HS-5 (cell line): ENCODE results near the gene THBS1.

Experiments
- DNase-seq: peaks from one replicate; pipeline ENCODE4 v3.0.0-alpha.2; 2012; ENCODE audit warnings: low read depth

THBS1 gene

GRCh38 chr15:39589193-39589814 lies 8.4 kb downstream of the THBS1 start:
- DNase-seq = no peak

DNA sequence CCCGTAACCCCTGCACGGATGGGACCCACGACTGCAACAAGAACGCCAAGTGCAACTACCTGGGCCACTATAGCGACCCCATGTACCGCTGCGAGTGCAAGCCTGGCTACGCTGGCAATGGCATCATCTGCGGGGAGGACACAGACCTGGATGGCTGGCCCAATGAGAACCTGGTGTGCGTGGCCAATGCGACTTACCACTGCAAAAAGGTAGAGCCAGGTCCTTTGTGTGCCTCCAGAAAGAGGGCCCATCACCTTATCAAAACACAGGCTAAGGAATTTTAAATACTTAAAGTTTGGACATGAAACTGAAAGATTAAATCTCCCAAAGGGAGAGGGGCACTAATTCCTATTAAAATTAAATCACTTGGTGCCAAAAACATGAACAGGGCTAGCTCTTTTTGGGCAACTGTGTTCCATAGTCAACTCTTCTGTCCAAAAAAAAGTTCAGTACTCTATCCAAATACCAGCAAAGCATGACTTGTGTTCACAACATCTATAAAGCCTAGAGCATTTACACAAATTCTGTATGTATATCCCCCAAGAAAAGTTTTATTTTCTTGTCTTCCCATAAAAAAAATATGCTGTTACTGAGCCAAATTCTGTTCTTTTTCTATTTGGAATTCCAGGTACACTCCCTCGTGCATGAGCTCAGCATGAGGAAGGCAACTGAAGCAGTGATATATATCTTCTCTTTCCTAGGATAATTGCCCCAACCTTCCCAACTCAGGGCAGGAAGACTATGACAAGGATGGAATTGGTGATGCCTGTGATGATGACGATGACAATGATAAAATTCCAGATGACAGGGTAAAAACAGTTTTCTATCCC lies 9.2 kb downstream of the THBS1 start:
- DNase-seq = no peak

GRCh38 chr15:39591141-39591895 lies 10.4 kb downstream of the THBS1 start:
- DNase-seq = no peak

DNA sequence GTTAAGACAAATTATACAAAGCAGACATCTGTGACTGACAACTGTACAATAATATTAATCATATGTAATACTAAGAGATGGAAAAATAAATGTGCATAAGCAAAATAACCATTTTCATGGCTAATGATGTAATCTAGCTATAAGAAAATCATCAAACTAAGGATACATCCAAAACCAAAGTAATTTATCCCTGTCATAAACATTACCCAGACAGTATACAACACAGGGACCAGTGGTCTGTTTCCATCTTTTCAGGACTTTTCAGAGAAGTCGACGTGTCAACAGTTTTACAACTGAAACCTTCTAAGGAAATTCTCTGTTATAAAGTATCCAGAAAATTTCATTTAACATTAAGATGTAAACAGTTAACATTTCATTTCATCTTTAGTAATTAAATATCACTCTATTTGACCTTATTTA lies 11.0 kb downstream of the THBS1 start:
- no peak for DNase-seq

- DNase-seq = no peak
Measured at GRCh38 chr15:39592500-39592899, 11.6 kb downstream of the THBS1 start.

GRCh38 chr15:39593071-39593655 lies 12.3 kb downstream of the THBS1 start:
- no peak for DNase-seq

- DNase-seq = no peak
Measured at GRCh38 chr15:39593656-39594445, 13.0 kb downstream of the THBS1 start.

DNA sequence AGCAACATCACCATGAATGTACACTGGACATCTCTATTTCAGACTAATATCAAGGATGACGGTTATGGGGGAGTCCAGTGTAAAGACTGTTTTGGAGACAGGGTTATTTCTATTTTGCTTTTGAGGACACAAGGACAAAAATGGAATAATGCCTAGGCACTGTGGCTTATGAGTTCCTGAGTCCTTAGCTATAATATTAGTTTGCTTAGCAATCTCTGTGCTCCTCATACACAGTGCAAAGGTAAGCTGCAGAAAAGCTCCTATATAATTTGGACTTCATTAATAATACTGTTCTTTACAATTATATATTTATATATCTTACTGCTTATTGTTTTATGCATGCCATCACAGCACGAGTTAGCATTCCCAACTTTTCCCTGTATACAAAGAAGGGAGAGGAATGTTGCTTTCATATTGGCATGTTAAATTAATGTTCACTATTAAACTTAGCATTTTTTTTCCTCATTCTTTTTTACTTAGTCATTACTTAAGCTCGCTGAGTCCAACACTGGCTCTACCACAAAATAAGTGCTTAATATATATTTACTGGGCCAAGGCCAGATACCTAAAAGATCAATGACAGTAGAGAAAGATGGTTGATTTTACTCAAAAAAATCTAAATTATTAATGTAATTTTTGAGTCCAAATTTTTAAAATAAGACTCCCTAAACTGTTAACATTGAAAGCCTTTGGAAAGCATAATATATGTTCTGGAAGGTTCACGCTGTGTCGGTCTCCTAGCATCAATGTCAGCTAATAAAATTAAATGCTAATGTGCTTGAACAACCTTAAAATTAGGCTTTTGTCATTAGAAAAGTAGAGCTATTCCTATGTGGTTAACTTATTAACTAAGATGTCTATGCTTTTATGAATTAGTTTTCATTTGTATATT lies 13.8 kb downstream of the THBS1 start:
- no peak for DNase-seq

- no peak for DNase-seq
Measured at GRCh38 chr15:39595338-39596221, 14.7 kb downstream of the THBS1 start.

DNA sequence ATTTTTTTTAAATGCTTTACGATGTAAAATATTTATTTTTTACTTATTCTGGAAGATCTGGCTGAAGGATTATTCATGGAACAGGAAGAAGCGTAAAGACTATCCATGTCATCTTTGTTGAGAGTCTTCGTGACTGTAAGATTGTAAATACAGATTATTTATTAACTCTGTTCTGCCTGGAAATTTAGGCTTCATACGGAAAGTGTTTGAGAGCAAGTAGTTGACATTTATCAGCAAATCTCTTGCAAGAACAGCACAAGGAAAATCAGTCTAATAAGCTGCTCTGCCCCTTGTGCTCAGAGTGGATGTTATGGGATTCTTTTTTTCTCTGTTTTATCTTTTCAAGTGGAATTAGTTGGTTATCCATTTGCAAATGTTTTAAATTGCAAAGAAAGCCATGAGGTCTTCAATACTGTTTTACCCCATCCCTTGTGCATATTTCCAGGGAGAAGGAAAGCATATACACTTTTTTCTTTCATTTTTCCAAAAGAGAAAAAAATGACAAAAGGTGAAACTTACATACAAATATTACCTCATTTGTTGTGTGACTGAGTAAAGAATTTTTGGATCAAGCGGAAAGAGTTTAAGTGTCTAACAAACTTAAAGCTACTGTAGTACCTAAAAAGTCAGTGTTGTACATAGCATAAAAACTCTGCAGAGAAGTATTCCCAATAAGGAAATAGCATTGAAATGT lies 15.6 kb downstream of the THBS1 start:
- DNase-seq = no peak

GRCh38 chr15:39597336-39597735 lies 16.5 kb downstream of the THBS1 start:
- DNase-seq = no peak

DNA sequence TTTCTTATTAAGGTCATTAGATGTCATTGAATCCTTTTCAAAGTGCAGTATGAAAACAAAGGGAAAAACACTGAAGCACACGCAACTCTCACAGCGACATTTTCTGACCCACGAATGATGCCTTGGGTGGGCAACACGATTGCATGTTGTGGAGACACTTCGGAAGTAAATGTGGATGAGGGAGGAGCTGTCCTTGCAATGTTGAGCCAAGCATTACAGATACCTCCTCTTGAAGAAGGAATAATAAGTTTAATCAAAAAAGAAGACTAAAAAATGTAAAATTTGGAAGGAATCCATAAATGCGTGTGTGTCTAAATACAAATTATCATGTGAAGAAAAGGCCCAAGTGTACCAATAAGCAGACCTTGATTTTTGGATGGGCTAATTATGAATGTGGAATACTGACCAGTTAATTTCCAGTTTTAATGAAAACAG lies 16.9 kb downstream of the THBS1 start:
- no peak for DNase-seq

- no peak for DNase-seq
Measured at GRCh38 chr15:39598186-39598850, 17.4 kb downstream of the THBS1 start.

DNA sequence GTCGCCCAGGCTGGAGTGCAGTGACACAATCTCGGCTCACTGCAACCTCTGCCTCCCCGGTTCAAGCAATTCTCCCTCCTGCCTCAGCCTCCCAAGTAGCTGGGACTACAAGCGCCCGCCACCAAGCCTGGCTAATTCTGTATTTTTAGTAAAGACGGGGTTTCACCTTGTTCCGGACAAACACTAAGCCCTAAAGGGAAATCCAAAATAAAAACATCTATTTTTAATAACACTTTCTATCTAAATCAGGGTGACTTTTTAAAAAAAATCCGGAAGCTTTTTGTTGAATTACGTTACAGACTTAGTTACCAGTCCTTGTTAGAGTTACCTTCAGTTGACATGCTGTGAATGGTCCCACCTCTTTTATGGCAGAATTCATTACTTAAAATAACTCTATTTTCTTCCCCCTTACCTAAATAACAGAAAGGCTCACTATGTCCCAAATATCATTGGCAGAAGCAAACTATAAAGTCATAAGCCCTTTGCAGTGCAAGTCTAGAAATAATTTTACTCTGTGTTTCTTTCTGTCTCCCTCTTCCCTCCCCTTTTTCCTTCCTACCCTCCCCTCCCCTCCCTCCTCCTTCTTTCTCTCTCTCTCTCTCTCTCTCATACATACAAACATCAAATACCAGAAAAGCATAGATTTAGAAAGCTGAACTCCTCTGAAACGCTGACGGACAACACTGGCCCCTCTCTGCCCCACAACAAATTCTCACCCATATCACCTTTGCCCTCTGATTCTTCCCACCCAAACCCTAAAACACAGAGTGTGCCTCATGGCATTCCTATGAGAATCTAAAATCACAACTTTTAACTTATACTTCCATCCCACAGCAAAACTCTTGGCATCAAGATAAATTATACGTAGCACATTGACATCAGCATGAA lies 18.3 kb downstream of the THBS1 start:
- no peak for DNase-seq

DNA sequence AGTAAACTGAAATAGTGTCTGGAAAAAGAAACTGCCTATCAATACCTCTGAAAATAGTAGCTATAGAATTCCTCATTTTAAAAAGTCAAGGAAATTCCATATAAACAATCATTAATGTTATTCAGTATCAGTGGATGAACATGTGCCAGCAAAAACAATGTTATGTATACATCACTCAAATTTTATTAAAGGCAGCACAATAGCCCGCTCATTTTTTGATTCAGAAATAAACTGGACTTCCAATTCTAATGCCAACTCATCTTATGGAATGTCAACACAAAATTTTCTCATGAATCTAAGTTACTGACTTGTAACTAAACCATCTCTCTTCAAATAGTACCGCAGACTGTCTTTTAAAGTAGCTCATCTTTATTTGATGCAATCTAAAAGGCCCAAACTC lies 19.0 kb downstream of the THBS1 start:
- no peak for DNase-seq

DNA sequence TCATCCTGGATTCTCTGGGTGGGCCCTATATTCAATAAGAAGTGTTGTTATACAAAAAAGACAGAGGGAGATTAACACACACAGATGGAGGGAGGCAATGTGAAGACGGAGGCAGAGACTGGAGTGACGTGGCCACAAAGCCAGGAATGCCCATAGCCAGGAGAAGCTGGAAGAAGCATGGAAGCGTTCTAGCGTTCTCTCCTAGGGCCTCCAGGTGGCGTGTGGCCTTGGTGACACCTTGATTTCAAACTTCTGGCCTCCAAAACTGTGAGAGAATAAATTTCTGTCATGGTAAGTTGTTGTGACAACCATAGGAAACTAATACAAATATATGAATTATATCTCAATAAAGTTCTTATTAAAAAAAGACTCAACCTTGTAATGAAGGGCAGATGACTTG lies 21.3 kb downstream of the THBS1 start:
- DNase-seq = no peak

GRCh38 chr15:39605146-39605545 lies 24.3 kb downstream of the THBS1 start:
- no peak for DNase-seq
